Right lobe of liver (tissue), 4 donors: ENCODE results near the gene TEX10.

Source experiments
- POLR2A ChIP-seq: fragments of 450-650 bp; IDR thresholded peaks from one replicate; pipeline ENCODE4 v1.6.1; 2017; ENCODE audit warnings: antibody characterized with exemption, mild to moderate bottlenecking
- TF ChIP-seq, protein P1 (sequence below), 4 donors: fragments of 200-600 bp in 3 of 4; fragments of 450-650 bp in 1 of 4; IDR thresholded peaks; one replicate each; pipeline versions ENCODE4 v1.5.1 to v1.8.0; 2016 to 2022; ENCODE audit warnings: antibody characterized with exemption in 4 of 4, mild to moderate bottlenecking in 2 of 4
- donor health status: DM: no; HTN: no; CAD: no.
- donor health status: DM: no; HTN: no; CAD: no.
- donor health status: DM: no; HTN: yes; CAD: no.

DNA sequence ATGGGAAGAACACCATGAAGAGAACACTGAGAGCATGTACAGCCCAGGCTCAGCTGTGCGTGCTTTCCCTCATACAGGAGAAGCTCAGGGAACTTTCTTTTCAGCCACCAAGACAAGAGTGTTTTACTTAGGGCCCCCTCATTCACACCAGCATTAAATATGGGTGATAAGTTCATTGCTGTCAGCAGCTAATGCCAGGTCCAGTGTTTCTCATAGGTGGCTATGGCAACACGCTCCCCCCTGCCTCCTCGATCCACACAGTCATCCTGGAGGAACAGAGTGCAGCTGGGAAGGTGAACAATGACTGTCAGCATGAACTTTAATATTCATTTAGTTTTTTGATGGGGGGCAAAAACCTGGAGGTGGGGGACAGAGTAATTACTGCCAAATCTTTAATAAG is 54.4 kb downstream of the TEX10 start:
- TF ChIP-seq, protein P1, sequence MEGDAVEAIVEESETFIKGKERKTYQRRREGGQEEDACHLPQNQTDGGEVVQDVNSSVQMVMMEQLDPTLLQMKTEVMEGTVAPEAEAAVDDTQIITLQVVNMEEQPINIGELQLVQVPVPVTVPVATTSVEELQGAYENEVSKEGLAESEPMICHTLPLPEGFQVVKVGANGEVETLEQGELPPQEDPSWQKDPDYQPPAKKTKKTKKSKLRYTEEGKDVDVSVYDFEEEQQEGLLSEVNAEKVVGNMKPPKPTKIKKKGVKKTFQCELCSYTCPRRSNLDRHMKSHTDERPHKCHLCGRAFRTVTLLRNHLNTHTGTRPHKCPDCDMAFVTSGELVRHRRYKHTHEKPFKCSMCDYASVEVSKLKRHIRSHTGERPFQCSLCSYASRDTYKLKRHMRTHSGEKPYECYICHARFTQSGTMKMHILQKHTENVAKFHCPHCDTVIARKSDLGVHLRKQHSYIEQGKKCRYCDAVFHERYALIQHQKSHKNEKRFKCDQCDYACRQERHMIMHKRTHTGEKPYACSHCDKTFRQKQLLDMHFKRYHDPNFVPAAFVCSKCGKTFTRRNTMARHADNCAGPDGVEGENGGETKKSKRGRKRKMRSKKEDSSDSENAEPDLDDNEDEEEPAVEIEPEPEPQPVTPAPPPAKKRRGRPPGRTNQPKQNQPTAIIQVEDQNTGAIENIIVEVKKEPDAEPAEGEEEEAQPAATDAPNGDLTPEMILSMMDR (IDR thresholded peaks at IDR 0.05): no peak
- no peak for TF ChIP-seq POLR2A
